Measurements from ENCODE around the gene A2M. TPM values are rescaled to one million over a fixed set of nuclear protein-coding genes. Genes with fewer than 3 reads are reported as not detected.

Gene A2M
- 2.5 and 566 TPM in 2 replicates for total RNA-seq

GRCh38 chr12:9115731-9116559 lies at the start of gene A2M:
Gene A2M, minus strand, starts transcription at chr12:9115919. Its CDS starts 70 bp downstream, at chr12:9115849.

Other genes starting within 250 kb of the A2M start
- 21.6 and 37.6 TPM in 2 replicates for gene PHC1, start 201.4 kb downstream of the A2M start, total RNA-seq
- 78.8 and 82.2 TPM in 2 replicates for gene M6PR, start 166.3 kb downstream of the A2M start, total RNA-seq
- 1.4 and 3.0 TPM in 2 replicates for gene KLRG1, start 126.4 kb downstream of the A2M start, total RNA-seq
- gene PZP, start 92.5 kb upstream of the A2M start, total RNA-seq = under 0.01 TPM in 1 of 2 replicates, not detected in the other